Testis (tissue), 2 donors: Measurements from ENCODE around the gene GSG1L.

Experiments used
- CTCF ChIP-seq, 3 experiments: fragments of 450-650 bp in 2 of 3; fragments of 200-600 bp in 1 of 3; sonication (generic) in 1 of 3; IDR thresholded peaks; one replicate each; pipeline ENCODE4 v1.5.1; 2016 to 2019; ENCODE audit warnings: antibody characterized with exemption in 3 of 3, mild to moderate bottlenecking in 2 of 3, moderate library complexity in 1 of 3
- POLR2A ChIP-seq: fragments of 450-650 bp; IDR thresholded peaks from one replicate; pipeline ENCODE4 v1.6.1; 2017; ENCODE audit warnings: antibody characterized with exemption, mild to moderate bottlenecking, moderate library complexity

DNA sequence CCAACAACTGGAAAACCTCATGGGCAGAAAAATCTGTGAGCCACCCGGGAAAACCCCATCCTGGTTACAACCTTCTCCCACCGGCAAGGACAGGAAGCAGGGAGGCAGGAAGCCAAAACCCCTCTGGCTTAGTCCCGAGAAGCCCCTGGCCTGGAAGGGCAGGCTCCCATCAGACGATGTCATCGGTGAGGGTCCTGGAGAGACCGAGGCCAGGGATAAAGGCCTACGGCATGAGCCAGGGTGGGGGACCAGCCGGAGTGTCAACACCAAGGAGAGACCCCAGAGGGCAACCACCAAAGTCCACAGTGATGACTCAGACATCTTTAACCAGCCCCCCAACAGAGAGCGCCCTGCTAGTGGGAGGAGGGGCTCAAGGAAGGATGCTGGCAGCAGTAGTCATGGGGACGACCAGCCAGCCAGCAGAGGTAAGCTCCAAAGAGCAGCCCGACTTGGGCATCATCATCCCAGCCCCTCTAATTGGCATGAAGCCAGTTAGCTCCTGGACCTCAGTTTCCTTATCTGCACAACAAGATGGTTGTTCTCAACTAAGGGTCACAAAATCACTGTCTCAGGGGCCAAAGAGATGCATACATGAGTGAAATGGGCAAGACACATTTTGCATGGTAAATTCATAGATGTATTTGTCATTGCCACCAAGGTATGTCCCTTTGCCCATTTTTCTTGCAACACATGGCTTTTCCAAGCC is 322.9 kb downstream of the GSG1L start:
- TF ChIP-seq POLR2A = no peak
- TF ChIP-seq CTCF (IDR thresholded peaks at IDR 0.05) = no peak
